SK-N-SH treated with all-trans-retinoic acid at 6 μM for 48 hours (cell line): ENCODE results near the gene SSC4D.

Experiments
- ZNF565 ChIP-seq: fragments of 450-650 bp; formaldehyde crosslinking; conservative IDR thresholded peaks from 2 replicates; pipeline ENCODE4 v1.5.0; 2020; ENCODE audit warnings: low read depth, mild to moderate bottlenecking, moderate library complexity
- TF ChIP-seq, protein P1 (sequence below): fragments of 250-450 bp; sonication (Bioruptor Pico); IDR thresholded peaks from 2 replicates; pipeline ENCODE4 v1.8.0; 2020; ENCODE audit warnings: mild to moderate bottlenecking, moderate library complexity, borderline replicate concordance
- TF ChIP-seq, protein P2 (sequence below): fragments of 250-450 bp; sonication (Bioruptor Pico); IDR thresholded peaks from 2 replicates; pipeline ENCODE4 v1.5.1; 2020; ENCODE audit warnings: low read depth, mild to moderate bottlenecking, moderate library complexity
- TF ChIP-seq, protein P3 (sequence below): fragments of 250-450 bp; sonication (Bioruptor Pico); IDR thresholded peaks from 2 replicates; pipeline ENCODE4 v1.8.0; 2021; ENCODE audit warnings: low read depth, mild to moderate bottlenecking, moderate library complexity, borderline replicate concordance

DNA sequence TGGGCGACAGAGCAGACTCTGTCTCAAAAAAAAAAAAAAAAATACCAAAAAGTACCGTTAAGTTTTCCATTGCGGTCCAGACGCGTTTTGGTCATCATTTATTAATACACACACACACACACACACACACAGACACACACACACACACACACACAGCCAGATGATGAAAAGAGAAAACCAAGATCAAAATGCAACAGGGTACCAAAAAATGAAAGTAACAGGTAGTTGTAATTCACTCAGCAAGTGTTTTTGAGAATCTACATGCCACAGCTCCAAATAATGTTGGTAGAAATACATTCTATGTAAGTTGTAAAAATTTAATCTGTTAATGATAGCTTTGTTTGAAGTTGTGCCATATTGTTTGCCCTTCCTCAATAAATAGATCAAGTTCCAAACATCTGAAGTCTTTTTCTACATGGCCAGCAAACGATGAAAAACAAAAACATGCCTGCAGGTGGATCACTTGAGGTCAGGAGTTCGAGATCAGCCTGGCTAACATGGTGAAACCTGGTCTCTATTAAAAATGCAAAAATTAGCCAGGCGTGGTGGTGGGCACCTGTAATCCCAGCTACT, 60.1 kb downstream of the SSC4D start:
- TF ChIP-seq, protein P1, sequence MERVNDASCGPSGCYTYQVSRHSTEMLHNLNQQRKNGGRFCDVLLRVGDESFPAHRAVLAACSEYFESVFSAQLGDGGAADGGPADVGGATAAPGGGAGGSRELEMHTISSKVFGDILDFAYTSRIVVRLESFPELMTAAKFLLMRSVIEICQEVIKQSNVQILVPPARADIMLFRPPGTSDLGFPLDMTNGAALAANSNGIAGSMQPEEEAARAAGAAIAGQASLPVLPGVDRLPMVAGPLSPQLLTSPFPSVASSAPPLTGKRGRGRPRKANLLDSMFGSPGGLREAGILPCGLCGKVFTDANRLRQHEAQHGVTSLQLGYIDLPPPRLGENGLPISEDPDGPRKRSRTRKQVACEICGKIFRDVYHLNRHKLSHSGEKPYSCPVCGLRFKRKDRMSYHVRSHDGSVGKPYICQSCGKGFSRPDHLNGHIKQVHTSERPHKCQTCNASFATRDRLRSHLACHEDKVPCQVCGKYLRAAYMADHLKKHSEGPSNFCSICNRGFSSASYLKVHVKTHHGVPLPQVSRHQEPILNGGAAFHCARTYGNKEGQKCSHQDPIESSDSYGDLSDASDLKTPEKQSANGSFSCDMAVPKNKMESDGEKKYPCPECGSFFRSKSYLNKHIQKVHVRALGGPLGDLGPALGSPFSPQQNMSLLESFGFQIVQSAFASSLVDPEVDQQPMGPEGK (CRISPR knock-in tag): no peak
- TF ChIP-seq ZNF565 (CRISPR knock-in tag): no peak
- TF ChIP-seq, protein P2, sequence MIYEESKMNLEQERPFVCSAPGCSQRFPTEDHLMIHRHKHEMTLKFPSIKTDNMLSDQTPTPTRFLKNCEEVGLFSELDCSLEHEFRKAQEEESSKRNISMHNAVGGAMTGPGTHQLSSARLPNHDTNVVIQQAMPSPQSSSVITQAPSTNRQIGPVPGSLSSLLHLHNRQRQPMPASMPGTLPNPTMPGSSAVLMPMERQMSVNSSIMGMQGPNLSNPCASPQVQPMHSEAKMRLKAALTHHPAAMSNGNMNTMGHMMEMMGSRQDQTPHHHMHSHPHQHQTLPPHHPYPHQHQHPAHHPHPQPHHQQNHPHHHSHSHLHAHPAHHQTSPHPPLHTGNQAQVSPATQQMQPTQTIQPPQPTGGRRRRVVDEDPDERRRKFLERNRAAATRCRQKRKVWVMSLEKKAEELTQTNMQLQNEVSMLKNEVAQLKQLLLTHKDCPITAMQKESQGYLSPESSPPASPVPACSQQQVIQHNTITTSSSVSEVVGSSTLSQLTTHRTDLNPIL (CRISPR knock-in tag): no peak
- TF ChIP-seq, protein P3, sequence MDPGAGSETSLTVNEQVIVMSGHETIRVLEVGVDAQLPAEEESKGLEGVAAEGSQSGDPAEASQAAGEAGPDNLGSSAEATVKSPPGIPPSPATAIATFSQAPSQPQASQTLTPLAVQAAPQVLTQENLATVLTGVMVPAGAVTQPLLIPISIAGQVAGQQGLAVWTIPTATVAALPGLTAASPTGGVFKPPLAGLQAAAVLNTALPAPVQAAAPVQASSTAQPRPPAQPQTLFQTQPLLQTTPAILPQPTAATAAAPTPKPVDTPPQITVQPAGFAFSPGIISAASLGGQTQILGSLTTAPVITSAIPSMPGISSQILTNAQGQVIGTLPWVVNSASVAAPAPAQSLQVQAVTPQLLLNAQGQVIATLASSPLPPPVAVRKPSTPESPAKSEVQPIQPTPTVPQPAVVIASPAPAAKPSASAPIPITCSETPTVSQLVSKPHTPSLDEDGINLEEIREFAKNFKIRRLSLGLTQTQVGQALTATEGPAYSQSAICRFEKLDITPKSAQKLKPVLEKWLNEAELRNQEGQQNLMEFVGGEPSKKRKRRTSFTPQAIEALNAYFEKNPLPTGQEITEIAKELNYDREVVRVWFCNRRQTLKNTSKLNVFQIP (CRISPR knock-in tag): no peak
